HL-60 (cell line): ENCODE data around the gene LIM2.

Source experiments
- DNase-seq, 2 experiments: peaks; one replicate each; pipeline ENCODE4 v3.0.0-alpha.2; 2010 to 2020; ENCODE audit warnings: low read depth in 1 of 2, low spot score in 1 of 2
- H3K27ac ChIP-seq: fragments of 250-450 bp; sonication (Bioruptor Pico); replicated peaks from 2 replicates; pipeline ENCODE4 v1.5.1; 2020; ENCODE audit warnings: mild to moderate bottlenecking, moderate library complexity
- H3K27me3 ChIP-seq: fragments of 250-450 bp; sonication (Bioruptor Pico); 2 replicates; pipeline ENCODE4 v1.5.1; 2021; ENCODE audit warnings: mild to moderate bottlenecking, moderate library complexity; ENCODE audit not compliant: insufficient read depth, poor library complexity, severe bottlenecking
- H3K4me3 ChIP-seq: replicated peaks from 2 replicates; pipeline ENCODE4 v1.5.1; 2011; ENCODE audit warnings: mild to moderate bottlenecking, control low read depth, low read length; ENCODE audit not compliant: insufficient read depth
- CTCF ChIP-seq: IDR thresholded peaks from one replicate; pipeline ENCODE4 v1.5.1; 2011; ENCODE audit warnings: low read length, control low read depth, inconsistent platforms; ENCODE audit not compliant: insufficient read depth
- GABPA ChIP-seq: IDR thresholded peaks from 2 replicates; pipeline ENCODE4 v1.6.1; 2012; ENCODE audit warnings: low read depth
- POLR2AphosphoS5 ChIP-seq: IDR thresholded peaks from 2 replicates; pipeline ENCODE4 v1.6.1; 2012; ENCODE audit warnings: low read depth
- REST ChIP-seq: IDR thresholded peaks from 2 replicates; pipeline ENCODE4 v1.6.1; 2012; ENCODE audit warnings: low read depth; ENCODE audit not compliant: insufficient replicate concordance
- SPI1 ChIP-seq: IDR thresholded peaks from 2 replicates; pipeline ENCODE4 v1.6.1; 2012; ENCODE audit warnings: low read depth, mild to moderate bottlenecking, borderline replicate concordance

Gene LIM2

GRCh38 chr19:51431124-51431523, 43.4 kb upstream of the LIM2 start:
- DNase-seq: peak; percentile 76 to 91
- no peak for TF ChIP-seq CTCF
- TF ChIP-seq GABPA: no peak
- peak; percentile 61; the same call in 1 of the 2 replicates for TF ChIP-seq POLR2AphosphoS5
- TF ChIP-seq SPI1: no peak
- peak overlapping the region; percentile 61 for H3K27ac ChIP-seq
- no peak overlapping the region for H3K4me3 ChIP-seq
- no peaks in the 10 kb centered on the region for H3K27me3 ChIP-seq

- Histone ChIP-seq H3K27ac (peak overlapping the region; percentile 61), H3K4me3 (no peak overlapping the region), H3K27me3 (no peaks in the 10 kb centered on the region)
- DNase-seq: no peak
- TF ChIP-seq POLR2AphosphoS5: no peak
- no peak for TF ChIP-seq GABPA
- TF ChIP-seq SPI1: no peak
- TF ChIP-seq REST: no peak
- TF ChIP-seq CTCF: no peak
These were observed 42.4 kb upstream of the LIM2 start for GRCh38 chr19:51430221-51430620.

GRCh38 chr19:51427201-51427600, 39.4 kb upstream of the LIM2 start:
- H3K4me3 ChIP-seq: no peak overlapping the region
- TF ChIP-seq REST (no peak), GABPA (no peak), CTCF (no peak), POLR2AphosphoS5 (no peak), SPI1 (no peak)
- H3K27me3 ChIP-seq: no peaks in the 10 kb centered on the region
- no peak for DNase-seq
- H3K27ac ChIP-seq: no peak overlapping the region

- H3K27ac ChIP-seq: no peak overlapping the region
- H3K27me3 ChIP-seq: no peaks in the 10 kb centered on the region
- no peak overlapping the region for H3K4me3 ChIP-seq
- TF ChIP-seq REST: peak; percentile 99
- TF ChIP-seq POLR2AphosphoS5: no peak
- no peak for TF ChIP-seq GABPA
- no peak for TF ChIP-seq SPI1
- TF ChIP-seq CTCF: peak; percentile 88
- peak; percentile 78 to 84 for DNase-seq
These were observed 34.3 kb upstream of the LIM2 start for GRCh38 chr19:51422053-51422448.
